Measurements from ENCODE around the gene CNTN6. TPM values are rescaled to one million over a fixed set of nuclear protein-coding genes. Genes with fewer than 3 reads are reported as not detected.

The CNTN6 gene
- total RNA-seq, 1 donor from 2014 or later: 0.98 TPM

- Histone ChIP-seq H3K9me3 (no peaks in the 10 kb centered on the region), H3K36me3 (no peaks in the 10 kb centered on the region), H3K27me3 (no peaks in the 10 kb centered on the region), H3K4me1 (no peaks in the 10 kb centered on the region), H3K4me3 (no peak overlapping the region), H3K27ac (no peak overlapping the region)
- no peak for TF ChIP-seq CTCF (IDR thresholded peaks at IDR 0.05)
- no peak for TF ChIP-seq POLR2AphosphoS5 (IDR thresholded peaks at IDR 0.05; ENCODE audit: insufficient read depth in 1 of 2, low read depth in 1 of 2)
- TF ChIP-seq POLR2A (IDR thresholded peaks at IDR 0.05): no peak
- intact Hi-C loops (cut with DNase I): no loop called here
- DNase-seq (ENCODE audit: extremely low spot score in 2 of 2): no peak
Observed at GRCh38 chr3:1227111-1227510, 134.3 kb downstream of the CNTN6 start.

- intact Hi-C loops (cut with DNase I): no loop called here
- H3K4me3 ChIP-seq: no peak overlapping the region
- H3K27me3 ChIP-seq: no peaks in the 10 kb centered on the region
- no peak overlapping the region for H3K27ac ChIP-seq
- no peaks in the 10 kb centered on the region for H3K36me3 ChIP-seq
- no peaks in the 10 kb centered on the region for H3K4me1 ChIP-seq
- H3K9me3 ChIP-seq: no peaks in the 10 kb centered on the region
- no peak for DNase-seq (ENCODE audit: extremely low spot score in 2 of 2)
- no peak for TF ChIP-seq POLR2AphosphoS5 (IDR thresholded peaks at IDR 0.05; ENCODE audit: insufficient read depth in 1 of 2, low read depth in 1 of 2)
- no peak for TF ChIP-seq POLR2A (IDR thresholded peaks at IDR 0.05)
- no peak for TF ChIP-seq CTCF (IDR thresholded peaks at IDR 0.05)
Observed at GRCh38 chr3:1228289-1228688, 135.5 kb downstream of the CNTN6 start.

GRCh38 chr3:1230920-1231319 is 138.1 kb downstream of the CNTN6 start:
- Histone ChIP-seq H3K27ac (no peak overlapping the region), H3K27me3 (no peaks in the 10 kb centered on the region), H3K36me3 (no peaks in the 10 kb centered on the region), H3K4me3 (no peak overlapping the region), H3K9me3 (no peaks in the 10 kb centered on the region), H3K4me1 (no peaks in the 10 kb centered on the region)
- no peak for DNase-seq (ENCODE audit: extremely low spot score in 2 of 2)
- TF ChIP-seq POLR2AphosphoS5 (IDR thresholded peaks at IDR 0.05; ENCODE audit: insufficient read depth in 1 of 2, low read depth in 1 of 2): no peak
- no peak for TF ChIP-seq POLR2A (IDR thresholded peaks at IDR 0.05)
- TF ChIP-seq CTCF (IDR thresholded peaks at IDR 0.05): no peak
- intact Hi-C loops (cut with DNase I): no loop called here

- TF ChIP-seq POLR2AphosphoS5 (IDR thresholded peaks at IDR 0.05; ENCODE audit: insufficient read depth in 1 of 2, low read depth in 1 of 2) (no peak), POLR2A (IDR thresholded peaks at IDR 0.05) (no peak), CTCF (IDR thresholded peaks at IDR 0.05) (no peak)
- Histone ChIP-seq H3K4me1 (no peaks in the 10 kb centered on the region), H3K27ac (no peak overlapping the region), H3K36me3 (no peaks in the 10 kb centered on the region), H3K9me3 (no peaks in the 10 kb centered on the region), H3K27me3 (no peaks in the 10 kb centered on the region), H3K4me3 (no peak overlapping the region)
- intact Hi-C loops (cut with DNase I): no loop called here
- DNase-seq (ENCODE audit: extremely low spot score in 2 of 2): no peak
Observed at GRCh38 chr3:1232276-1232675, 139.5 kb downstream of the CNTN6 start.

- no peaks in the 10 kb centered on the region for H3K27me3 ChIP-seq
- no peaks in the 10 kb centered on the region for H3K9me3 ChIP-seq
- H3K4me3 ChIP-seq: no peak overlapping the region
- DNase-seq (ENCODE audit: extremely low spot score in 2 of 2): no peak
- no peaks in the 10 kb centered on the region for H3K4me1 ChIP-seq
- no peak for TF ChIP-seq POLR2AphosphoS5 (IDR thresholded peaks at IDR 0.05; ENCODE audit: insufficient read depth in 1 of 2, low read depth in 1 of 2)
- TF ChIP-seq POLR2A (IDR thresholded peaks at IDR 0.05): no peak
- no peak for TF ChIP-seq CTCF (IDR thresholded peaks at IDR 0.05)
- no peak overlapping the region for H3K27ac ChIP-seq
- intact Hi-C loops (cut with DNase I): no loop called here
- no peaks in the 10 kb centered on the region for H3K36me3 ChIP-seq
Observed at GRCh38 chr3:1235526-1236120, 142.8 kb downstream of the CNTN6 start.

Data from vagina (tissue), 2 donors.